AG10803 (cell line): ENCODE results near the gene B3GNT3.

ENCODE experiments used
- DNase-seq: peaks from one replicate; pipeline ENCODE4 v3.0.0; 2010; ENCODE audit warnings: low read depth
- H3K4me3 ChIP-seq: 2 replicates; pipeline ENCODE4 v1.5.1; 2011; ENCODE audit warnings: mild to moderate bottlenecking, low read length, control low read depth
- CTCF ChIP-seq: conservative IDR thresholded peaks from 2 replicates; pipeline ENCODE4 v1.5.1; 2011; ENCODE audit warnings: mild to moderate bottlenecking, low read length, control low read depth, inconsistent platforms

B3GNT3 gene

GRCh38 chr19:17811681-17812080, 16.7 kb downstream of the B3GNT3 start:
- H3K4me3 ChIP-seq = no peak overlapping the region
- TF ChIP-seq CTCF = no peak
- DNase-seq = no peak

DNA sequence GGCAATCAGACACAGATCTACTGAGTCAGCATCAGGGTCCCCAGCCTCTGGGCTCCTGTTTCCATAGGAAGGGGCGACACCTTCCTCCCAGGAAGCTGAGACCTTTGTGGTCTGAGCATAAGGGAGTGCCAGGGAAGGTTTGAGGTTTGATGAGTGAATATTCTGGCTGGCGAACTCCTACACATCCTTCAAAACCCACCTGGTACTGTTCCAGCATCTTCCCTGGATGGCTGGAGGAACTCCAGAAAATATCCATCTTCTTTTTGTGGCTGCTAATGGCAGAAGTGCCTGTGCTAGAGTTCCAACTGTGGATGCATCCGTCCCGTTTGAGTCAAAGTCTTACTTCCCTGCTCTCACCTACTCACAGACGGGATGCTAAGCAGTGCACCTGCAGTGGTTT, 17.2 kb downstream of the B3GNT3 start:
- DNase-seq = no peak
- no peak for TF ChIP-seq CTCF
- no peak overlapping the region for H3K4me3 ChIP-seq

DNA sequence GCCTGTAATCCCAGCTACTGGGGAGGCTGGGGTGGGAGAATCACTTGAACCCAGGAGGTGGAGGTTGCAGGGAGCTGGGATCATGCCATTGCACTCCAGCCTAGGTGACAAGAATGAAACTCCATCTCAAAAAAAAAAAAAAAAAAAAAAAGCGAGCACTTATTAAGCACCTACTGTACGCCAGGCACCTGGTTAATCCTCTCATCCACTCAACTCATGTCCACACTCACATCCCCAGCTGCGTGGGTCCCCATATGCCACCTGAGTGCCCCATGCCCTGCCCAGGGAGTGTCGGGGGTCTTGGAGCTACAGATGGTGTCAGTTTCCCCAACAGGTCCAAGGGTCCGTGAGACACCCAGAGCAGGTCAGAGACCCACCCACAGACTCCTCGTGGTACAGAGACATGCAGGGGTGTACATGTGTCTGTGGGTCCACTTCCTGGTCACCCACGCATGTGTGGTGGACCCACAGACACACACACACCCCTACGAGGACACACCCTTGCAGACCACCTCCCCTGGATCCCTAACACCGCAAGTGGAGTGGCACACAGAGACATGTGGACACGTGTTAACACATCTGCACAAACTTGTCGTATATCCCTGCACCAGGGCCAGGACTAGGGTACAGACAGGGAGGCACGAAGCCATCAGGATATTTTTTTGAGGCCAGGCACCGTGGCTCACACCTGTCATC, 22.9 kb downstream of the B3GNT3 start:
- TF ChIP-seq CTCF = no peak
- H3K4me3 ChIP-seq = no peak overlapping the region

DNA sequence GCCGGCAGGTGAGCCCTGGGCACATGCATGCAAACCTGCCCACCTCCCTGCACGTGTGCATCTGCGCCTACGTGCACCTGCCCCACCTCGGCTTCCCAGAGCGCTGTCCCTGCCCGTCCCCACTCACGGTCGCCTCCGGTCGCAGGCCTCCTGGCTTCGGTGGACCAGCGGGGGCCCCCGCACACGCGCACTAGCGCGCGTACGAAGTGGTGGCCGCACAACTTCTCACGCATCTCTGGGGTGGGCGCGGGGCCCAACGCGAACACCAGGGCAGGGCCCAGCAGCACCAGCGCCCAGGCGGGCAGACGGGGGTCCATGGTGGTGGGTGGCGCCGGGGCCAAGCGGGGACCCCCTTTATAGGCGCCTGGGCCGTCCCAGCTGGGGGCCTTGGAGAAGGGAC, 26.3 kb downstream of the B3GNT3 start, which contains the start of gene INSL3:
INSL3 (minus strand) TSS at position 330 of the 400 bp plus-strand sequence; CDS start at position 317, 13 bp downstream.
- no peak within 1 kb of the TSS for H3K4me3 ChIP-seq
- no peak for TF ChIP-seq CTCF
- DNase-seq = no peak

More for the DNA sequence above, 22.9 kb downstream of the B3GNT3 start:
- no peak for DNase-seq

DNA sequence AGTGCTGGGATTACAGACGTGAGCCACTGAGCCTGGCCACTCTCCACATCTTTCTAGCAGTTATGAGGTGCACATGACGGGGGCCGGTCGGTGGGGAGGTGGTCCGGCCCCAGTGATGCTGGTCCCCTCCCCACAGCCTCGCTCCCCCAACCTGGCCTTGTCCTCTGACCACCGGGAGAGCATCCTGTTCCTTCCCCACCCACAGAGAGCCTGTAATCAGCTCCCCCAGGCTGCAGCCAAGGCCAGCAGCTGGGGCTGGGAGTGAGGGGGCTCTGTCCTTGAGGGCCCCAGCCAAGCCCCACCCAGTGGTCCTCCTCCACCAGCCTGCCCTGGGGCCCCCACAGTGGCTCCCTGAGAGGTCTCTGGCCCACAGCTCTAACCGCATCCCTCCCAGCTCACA, 29.4 kb downstream of the B3GNT3 start:
- H3K4me3 ChIP-seq = no peak overlapping the region
- DNase-seq = no peak

DNA sequence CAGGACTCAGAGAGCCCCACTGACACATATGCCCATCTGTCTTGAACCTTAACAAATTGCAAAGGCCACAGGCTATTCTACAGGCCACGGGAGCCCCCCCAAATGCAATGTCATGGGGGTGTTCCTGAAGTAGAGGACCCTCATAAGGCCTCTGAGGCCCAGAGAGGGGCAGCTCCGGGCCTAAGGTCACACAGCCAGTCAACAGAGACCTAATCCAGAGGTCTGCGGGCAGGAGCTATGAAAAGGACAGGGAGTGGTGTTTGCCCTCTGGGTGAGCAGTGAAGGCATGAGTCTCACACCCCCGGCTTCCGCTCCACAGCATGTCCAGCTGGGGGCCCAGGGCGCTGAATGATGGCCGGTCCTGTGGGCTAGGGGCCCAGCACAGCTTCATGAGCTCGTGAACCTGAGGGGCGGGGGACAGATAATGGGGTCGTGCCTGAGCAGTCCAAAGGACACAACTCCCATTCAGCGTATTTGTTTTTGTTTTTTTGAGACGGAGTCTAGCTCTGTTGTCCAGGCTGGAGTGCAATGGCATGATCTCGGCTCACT, 31.6 kb downstream of the B3GNT3 start:
- H3K4me3 ChIP-seq = no peak overlapping the region
- no peak for DNase-seq
- TF ChIP-seq CTCF = no peak

More for the DNA sequence above, 29.4 kb downstream of the B3GNT3 start:
- TF ChIP-seq CTCF = no peak
